Activated effector memory CD4-positive, alpha-beta T cell treated with anti-CD3 and anti-CD28 coated beads, Interleukin-2, amount 50 U/mL, for 16 hours (primary cell): ENCODE data around the gene CDKN2B-AS1.
A peak's percentile ranks its signal among the peaks of the same experiment; 100 is the strongest.

Experiments used
- DNase-seq: peaks from one replicate; pipeline ENCODE4 v3.0.0-alpha.2; 2020

CDKN2B-AS1 gene

DNA sequence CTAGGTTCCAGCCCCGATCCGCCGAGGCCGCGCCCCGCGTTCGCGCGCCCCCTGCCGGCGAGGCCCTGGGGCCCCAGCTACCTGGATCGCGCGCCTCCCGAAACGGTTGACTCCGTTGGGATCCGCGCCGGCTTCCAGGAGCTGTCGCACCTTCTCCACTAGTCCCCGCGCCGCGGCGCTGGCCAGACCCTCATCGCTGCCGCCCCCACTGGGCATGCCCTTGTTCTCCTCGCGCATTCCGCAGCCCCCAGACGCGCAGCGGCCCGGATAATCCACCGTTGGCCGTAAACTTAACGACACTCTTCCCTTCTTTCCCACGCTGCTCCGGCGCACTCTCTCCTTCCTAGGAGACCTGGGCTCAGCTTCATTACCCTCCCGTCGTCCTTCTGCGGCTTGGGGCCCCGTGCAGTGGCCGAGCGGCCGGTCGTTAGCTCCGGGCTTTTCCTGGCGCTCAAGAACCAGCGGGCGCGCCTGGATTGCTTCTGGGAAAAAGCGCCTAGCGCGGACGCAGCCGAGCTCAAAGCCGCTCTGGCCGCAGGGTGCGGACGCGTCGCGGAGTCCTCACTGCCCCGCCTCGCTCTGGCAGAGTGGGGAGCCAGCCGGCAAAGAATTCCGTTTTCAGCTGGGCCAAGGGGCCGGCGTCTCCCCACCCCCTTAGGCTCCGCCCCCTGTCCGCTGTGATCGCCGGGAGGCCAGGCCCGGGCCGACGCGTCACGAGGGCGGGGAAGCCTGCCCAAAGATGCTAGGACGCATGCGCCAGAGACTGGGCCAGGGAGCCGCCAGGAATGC lies 14.3 kb downstream of the CDKN2B-AS1 start, which contains the start of gene CDKN2B:
TSS of gene CDKN2B (minus strand) at position 589 of the 789 bp plus-strand sequence. CDS start at position 237, 352 bp downstream.
- DNase-seq, result peak; percentile 90

DNA sequence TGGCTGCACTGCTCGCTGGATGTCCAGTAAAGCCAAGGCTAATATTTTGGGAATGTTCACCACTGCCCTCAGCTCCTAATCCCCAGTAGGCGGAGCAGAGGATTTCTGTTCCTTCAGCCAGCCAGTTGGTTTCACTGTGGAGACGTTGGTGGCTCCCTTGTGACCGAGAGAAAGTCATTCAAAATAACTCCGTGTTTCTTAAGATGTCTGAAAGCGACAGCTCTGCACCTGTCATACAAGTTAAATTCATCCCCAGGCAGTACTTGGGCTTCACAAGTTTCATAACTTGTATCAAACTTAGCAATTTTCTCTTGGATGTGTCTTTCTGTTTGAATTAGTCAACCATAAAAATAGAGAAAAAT lies 14.9 kb downstream of the CDKN2B-AS1 start:
- DNase-seq, result no peak

DNA sequence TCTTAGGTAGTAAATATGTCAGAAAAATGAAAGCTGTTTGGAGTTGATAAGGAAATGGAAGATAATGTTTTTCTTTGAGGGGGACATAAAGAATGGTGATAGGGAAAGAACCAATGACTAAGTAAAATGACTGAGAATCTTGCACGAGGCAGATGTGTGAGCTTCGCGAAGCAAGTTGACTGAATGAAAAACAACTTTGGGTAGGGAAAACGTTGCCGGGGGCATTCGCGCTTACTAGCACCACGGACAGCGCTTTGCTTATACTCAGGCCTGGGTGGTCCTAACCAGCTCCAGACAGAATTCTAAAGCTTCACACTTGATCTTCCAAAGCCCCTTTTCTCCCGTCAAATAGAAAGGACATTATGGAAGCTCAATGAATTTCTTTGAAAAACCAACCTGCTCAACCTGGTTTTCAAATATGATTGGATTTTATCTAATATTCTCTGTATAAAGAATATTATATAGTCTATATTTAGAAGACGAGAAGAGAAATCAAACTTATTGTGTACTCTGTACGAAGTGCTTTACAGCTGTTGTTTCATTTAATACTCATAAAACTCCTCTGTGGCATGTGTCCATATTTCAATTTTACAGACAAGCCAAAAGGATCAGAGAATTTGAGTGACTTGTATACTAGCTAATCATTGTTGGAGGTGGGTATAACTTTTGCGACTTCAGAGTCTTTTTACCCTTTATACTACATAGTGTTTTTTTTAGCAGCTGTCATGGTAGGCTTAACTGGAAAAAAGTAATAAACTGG lies 16.5 kb downstream of the CDKN2B-AS1 start:
- DNase-seq, result no peak

DNA sequence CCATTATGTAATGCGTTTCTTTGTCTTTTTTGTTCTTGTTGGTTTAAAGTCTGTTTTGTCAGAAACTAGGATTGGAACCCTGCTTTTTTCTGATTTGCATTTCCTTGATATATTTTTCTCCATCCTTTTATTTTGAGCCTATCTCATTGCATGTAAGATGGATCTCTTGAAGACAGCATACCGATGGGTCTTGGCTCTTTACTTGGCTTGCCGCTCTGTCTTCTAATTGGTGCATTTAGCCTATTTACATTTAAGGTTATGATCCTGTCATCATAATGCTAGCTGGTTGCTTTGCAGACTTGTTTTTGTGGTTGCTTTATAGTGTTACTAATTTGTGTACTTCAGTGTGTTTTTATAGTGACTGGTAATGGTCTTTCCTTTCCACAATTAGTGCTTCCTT lies 27.8 kb downstream of the CDKN2B-AS1 start:
- no peak for DNase-seq

DNA sequence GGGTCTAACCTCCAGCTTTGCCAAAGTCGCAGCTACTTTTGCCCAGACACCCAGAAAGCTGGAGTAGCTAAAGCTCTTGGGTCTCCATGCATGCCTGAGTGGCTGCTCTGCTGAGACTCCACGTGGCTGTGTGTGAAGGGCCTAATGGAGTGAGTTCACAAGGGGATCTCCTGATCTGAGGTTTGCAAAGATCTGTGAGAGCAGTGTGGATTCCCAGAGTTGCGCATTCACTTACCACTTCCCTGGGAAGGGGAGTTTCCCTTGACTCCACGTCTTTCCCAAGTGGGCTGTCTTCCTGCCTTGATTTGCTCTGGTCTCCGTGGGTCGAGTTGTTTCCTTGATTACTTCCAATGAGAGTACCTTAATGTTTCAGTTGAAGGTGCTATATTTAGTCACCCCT lies 32.1 kb downstream of the CDKN2B-AS1 start:
- no peak for DNase-seq

DNA sequence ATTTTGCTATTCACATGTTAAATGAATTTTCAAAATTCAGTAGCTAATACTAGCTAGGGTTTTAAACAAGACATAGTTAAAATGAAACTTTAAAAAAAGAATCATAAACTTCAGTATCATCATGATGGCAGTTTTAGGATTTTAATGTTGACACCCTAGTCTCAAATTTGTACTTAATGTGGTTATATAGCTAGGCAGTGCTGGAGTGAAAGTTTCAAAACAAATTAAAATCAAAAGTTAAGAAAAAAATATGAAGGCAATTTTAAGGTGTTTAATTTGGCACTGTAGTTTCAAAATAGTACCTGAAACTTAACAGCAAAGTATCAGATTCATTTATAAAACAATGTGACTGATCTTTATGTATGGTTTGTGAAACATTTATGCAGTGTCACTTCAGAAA lies 33.8 kb downstream of the CDKN2B-AS1 start:
- no peak for DNase-seq

DNA sequence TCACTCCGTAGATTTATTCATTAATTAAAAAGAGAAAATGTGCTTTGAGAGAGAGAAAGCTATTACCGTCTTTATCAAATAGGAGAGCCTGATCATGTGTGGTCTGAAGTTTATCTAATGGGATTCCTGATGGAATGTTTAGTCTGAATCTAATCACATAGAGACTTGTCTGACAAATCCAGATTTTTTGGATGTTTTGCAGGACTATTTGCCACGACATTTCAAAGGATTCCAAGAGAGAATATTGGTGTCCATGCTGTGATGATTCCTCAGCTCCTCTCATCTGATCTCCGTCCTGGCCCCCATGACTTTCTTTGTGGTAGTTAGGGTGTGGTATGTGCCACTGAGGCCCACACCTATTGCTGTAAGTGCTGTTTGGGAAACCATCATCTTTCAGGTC lies 34.6 kb downstream of the CDKN2B-AS1 start:
- no peak for DNase-seq

DNA sequence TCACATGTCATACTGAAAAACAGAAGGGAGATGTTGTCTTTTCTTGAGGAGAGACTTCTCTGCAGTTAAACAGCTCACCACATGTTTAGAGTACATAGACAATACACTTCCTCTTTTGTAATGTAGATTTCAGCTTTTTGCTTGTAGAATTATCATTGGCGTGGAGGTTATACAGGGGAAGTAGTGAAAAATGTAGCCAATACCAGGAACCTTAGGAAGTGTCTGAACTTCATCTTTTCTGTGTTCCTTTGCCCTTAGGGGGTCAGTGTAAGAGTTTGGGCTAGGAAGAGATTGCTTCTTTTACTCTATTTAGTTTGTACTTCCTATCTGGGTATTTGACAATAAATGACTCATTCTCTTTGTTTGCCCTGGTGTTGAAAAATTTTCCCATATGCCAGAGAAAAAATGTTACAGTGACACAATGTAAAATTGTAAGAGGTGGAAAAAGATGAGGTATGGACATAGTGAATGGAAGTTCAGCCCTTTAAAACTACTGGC lies 35.6 kb downstream of the CDKN2B-AS1 start:
- DNase-seq, result no peak

DNA sequence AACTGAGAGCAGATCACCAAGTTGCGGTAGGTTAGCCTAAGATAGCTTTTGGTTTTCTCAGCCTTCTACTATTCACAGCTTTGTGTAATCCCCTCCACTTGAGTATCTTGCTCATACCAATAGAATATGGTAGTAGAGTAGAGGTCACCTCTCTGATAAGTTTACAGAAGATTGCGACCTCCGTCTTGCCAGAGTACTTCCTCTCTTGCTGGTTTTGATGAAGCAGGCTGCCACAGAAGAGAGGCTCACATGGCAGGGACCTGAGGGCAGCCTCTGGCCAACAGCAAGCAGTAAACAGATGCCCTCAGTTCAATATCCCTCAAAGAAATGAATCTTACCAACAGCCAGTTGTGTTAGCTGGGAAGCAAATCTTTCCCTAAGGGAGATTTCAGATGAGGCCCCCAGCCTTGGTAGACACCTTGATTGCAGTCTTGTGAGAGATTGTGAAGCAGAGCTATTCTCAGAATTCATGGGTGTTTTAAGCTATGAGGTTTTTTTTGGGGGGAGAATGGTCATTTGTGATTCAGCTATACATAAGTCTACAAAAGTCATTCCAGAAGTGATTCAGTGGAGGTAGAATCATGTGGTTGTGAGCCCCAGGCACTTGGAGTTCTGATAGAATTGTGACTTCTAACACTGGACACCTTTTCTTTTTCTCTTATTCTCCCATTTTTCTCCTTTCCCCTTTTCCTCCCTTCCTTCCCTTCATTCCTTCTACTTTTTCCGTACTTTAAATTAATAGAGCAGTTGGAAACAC lies 37.2 kb downstream of the CDKN2B-AS1 start:
- DNase-seq, result no peak

DNA sequence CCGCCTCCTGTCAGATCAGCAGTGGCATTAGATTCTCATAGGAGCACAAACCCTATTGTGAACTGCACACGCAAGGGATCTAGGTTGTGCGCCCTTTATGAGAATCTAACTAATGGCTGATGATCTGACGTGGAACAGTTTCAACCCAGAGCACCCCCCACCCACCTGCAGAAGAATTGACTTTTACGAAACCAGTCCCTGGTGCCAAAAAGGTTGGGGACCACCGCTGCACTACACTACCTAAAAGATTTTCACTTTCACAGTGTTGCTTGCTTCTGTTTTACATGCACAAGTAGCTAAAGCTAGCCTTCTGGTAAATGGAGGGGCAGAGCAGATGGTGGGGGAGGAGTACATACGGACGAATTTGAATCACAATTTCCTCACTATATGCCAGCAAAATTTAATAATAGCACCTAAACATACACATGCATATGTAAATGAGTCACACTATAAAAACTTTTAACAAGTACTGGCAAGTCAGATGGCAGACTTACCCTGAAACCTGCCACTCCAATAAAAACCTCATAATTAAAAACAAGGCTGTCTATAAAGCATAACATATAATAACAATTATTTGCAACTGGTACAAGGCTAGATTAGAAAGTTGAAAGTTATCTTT lies 38.5 kb downstream of the CDKN2B-AS1 start:
- DNase-seq, result no peak

DNA sequence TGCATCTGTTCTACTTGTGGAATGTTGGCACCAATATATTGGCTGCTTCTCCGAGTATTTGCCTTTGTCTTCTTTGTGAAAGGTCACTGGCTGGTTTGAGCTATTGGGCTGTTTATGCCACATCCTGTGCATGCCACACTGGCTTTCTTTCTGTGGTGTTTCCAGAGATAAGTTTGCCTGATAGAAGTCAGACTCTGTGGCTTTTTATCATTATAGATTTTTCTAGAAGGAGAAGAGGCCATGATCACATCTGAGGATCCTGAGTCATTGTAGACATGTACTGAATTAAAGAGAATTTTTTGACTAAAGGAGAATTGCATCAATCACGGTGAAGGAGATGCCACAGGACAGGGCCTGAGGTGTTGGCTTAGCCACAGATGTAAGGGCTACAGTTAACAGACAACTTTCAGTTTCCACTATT lies 41.0 kb downstream of the CDKN2B-AS1 start:
- DNase-seq, result no peak

DNA sequence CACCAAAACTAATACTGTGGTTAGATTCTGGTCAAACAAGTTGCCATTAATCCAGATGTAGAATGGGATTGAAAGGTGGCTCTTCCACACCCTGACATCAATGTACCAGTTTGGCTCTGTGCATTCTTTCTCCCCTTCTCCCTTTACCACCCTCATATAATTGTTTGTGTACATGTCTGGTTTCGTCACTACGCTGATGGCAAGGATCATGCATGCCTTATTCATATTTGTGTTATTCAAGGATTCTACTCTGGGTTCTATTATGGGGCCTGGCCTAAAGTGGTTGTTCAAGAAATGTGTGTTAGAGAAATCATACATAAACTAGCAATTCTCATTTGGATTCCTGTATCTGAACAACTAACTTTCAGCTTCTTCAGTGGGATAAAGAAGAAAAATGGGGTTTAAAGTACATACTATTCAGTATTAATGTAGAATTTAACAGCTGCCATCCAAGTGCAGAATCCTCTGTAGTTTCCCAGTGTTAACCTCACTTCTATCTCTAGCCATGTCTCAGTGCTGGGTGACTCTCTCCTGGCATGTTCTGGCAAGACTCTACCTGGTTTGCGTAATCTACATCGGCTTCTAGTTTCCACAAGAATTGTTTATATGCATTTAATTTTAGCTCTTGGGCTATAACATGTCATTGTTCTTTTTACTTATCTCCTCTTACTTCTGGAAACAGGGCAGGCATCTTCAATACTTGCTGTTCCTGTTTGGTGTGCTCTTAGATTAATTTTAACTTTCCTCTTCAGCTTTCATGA lies 42.5 kb downstream of the CDKN2B-AS1 start:
- no peak for DNase-seq

DNA sequence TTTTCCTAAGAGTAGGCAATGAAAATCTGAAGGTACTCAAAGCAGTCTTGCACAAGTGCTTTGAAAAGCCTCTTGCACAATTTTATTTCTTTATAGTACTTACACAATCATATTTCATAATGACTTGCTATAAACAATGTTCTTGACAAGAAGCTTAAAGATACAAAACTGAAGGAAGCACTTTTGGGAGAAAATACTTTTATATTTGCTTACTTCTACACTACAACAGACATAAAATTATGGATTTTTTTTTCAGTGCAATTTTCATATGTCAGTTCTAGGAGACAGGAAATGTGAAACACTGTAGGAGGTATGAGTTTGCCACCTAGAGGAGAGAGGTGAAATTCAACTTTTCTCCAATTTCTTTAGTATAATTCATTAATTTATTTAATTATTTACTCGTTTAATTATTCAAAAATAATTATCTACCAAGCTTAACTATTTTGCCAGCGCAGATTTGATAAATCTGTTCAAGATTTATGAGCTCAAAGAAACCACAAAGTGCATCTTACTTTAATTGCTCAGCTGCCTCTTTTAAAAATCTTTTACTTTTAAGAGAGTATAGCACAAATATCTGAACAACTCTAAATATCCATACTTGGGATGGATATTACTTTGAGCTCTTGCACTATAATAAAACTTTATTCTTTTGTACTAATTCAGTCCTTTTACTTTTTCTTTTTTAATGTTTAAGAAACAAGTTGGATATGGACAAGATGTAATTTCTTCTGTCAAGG lies 43.5 kb downstream of the CDKN2B-AS1 start:
- no peak for DNase-seq

DNA sequence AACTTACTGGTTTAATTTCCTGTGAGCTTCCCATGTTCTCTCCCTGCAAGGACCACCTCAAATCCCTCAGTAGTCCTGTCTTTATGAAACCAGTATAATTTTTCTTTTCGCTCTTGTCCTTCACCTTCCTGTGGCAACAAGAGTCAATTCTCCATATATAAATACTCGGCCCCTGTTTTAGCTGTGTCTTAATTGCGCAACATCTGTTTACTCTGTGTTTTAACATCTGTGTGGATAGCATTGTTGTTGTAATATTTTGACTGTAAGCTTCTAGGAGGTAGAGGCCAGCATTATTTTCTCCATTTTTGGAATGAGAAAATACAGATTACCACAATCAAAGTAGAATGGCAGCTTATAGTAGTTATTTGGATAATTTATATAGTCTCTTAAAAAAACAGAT lies 44.7 kb downstream of the CDKN2B-AS1 start:
- DNase-seq, result no peak

DNA sequence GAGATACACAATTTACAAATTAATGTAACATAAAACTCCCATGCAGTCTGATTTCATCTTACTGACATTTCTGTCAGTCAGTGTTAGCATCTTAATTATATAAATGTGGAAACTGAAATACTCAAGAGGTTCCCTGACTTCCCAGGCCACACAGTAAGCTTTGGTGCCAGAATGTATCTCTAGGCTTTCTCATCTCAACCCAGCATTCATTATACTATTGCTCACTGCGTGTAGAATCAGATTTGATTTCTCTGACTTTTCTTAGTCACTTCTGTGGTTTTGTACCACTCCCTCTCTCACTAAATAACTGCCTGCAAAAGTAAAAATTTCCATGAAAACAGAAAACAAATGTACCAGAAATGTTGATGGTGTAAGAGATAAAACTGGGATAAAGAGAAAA lies 46.2 kb downstream of the CDKN2B-AS1 start:
- no peak for DNase-seq

DNA sequence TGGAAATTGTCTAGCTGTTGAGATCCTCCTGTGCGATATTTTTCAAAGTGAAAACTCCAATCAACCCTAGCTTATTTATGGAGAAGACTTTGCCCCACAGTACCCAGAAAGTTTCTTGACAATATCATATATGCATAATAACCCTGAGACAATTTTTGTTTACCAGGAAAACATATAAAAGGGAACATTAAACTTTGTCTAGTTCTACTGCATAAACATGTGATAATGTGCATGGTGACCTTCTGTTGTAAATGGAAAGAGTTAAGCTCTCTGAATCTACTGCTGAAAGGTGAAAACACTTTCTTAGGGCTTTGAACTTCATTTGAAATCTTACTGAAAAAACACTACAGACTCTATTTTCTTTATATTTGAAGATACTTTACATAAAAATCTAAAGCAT lies 46.8 kb downstream of the CDKN2B-AS1 start:
- no peak for DNase-seq

DNA sequence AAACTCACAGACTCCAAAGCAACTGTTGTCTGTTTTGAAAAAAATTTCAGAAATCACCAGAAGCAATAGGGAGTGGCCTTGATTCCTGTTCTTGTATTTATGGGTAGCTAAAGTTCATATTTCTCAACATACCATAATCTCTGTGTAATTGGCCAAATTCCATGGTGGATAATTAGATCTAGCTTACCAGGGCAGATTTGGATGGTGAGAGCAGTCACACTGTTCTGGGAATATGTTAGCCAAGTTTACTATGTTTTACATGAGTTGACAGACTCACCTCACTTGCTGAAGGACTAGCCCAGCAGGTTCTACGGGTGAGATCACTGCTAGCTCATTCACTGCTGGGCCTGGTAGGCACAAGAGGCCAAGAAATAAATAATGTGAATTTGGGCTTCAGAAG lies 47.2 kb downstream of the CDKN2B-AS1 start:
- DNase-seq, result no peak

DNA sequence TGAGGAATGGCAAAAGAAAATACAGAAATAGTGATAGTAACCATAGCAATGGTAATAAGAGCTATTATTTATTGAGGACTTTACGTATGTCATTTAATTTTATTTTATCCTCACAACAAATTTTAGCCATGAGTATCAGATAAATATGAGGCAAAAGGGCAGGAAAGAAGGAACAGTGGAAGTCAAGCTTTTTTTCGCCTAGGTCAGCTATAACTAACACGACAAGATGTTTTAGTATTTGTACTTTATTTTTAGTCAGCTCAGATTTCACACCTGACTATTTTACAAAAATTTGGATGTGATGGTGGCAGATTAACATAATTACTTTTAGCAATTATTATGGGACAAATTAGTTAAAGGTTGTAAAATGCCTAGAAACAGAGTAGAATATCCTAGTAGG lies 49.3 kb downstream of the CDKN2B-AS1 start:
- DNase-seq, result no peak

DNA sequence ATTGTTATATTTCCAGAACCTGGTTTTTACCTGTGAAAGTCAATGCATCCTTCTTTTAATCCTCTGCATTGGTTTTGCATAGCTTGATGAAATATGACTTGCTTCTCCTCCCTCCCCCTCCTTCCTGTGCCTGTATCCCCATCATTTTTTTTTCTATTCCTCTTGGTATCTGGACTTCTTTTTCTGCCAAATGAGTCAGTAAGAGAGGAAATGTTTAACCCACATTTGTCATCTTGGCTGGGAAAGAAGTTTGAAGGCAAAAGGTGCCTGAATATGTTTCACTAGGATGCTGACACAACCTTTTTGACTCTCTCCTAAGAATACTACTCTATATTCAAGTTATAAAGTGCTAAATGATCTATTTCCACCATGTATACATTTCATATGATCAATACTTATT lies 50.0 kb downstream of the CDKN2B-AS1 start:
- DNase-seq, result no peak

DNA sequence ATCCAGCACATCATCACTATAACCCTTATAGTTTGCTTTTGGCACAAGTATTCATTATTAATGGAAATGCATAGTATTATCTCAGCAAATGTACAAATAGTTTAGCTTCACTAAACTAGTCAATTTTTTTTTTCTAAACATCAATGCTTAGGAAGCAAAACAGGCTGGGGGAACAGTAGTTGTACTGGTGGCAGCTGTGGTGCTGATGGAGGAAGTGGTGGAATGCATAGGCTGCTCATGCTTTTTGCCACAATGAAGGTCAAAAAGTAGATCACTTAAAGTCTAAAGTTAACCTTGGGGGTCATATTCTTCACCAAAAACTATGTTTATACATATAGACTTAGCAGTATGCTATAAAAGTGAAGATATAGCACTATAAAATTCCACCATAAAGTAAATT lies 50.8 kb downstream of the CDKN2B-AS1 start:
- no peak for DNase-seq

DNA sequence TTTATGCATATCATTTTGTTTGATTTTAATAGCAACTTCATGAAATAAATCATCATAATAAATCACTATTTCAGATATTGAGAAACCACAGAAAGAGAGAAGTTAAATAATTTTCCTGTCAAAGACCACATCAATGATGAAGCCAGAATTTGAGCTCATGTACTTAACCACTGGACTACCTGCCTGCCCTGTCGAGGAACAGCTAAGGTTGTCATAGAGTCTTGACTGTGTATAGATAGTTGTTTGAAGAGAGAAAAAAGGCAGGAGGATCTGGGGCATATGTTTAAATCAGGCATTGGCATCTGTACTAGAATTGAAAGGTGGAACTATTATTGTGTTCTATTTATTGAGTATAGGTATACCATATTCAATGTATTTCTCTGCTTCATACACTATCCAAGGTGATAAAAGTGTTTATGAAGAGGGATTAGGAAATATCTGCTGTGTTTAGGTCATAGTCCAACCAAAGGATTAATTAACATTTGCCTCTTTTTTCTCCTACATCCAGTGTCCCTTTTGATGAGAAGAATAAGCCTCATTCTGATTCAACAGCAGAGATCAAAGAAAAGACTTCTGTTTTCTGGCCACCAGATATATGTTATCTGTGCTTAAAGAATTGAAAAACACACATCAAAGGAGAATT lies 51.8 kb downstream of the CDKN2B-AS1 start:
- DNase-seq, result no peak
